SJSA1 (cell line): ENCODE results near the gene TRPT1. TPM values are rescaled to one million over a fixed set of nuclear protein-coding genes. Genes with fewer than 3 reads are reported as not detected.
A peak's percentile ranks its signal among the peaks of the same experiment; 100 is the strongest.

Experiments
- DNase-seq, 2 experiments: peaks; one replicate each; pipeline ENCODE4 v3.0.0-alpha.2; 2015 to 2020; ENCODE audit warnings: low spot score in 2 of 2, low read depth in 1 of 2
- H3K27ac ChIP-seq: fragments of 250-450 bp; sonication (Bioruptor Pico); 2 replicates; pipeline ENCODE4 v1.5.1; 2020; ENCODE audit warnings: mild to moderate bottlenecking, moderate library complexity
- H3K27me3 ChIP-seq: fragments of 250-450 bp; sonication (Bioruptor Pico); replicated peaks from 2 replicates; pipeline ENCODE4 v1.5.1; 2020; ENCODE audit warnings: mild to moderate bottlenecking, moderate library complexity
- H3K36me3 ChIP-seq: fragments of 250-450 bp; sonication (Bioruptor Pico); 2 replicates; pipeline ENCODE4 v1.5.1; 2020; ENCODE audit warnings: mild to moderate bottlenecking
- H3K4me1 ChIP-seq: fragments of 250-450 bp; sonication (Bioruptor Pico); replicated peaks from 2 replicates; pipeline ENCODE4 v1.6.1; 2021; ENCODE audit warnings: mild to moderate bottlenecking
- H3K4me3 ChIP-seq: fragments of 250-450 bp; sonication (Bioruptor Pico); 2 replicates; pipeline ENCODE4 v1.5.1; 2020; ENCODE audit warnings: mild to moderate bottlenecking
- H3K9me3 ChIP-seq: fragments of 250-450 bp; sonication (Bioruptor Pico); replicated peaks from 2 replicates; pipeline ENCODE4 v1.5.1; 2020; ENCODE audit warnings: mild to moderate bottlenecking
- total RNA-seq: library from RNA; depleted of rRNA; stranded (reverse); fragments of >200 nt; shearing (Covaris generic); gene quantifications from 2 replicates; pipeline ENCODE4 v1.2.3, GENCODE V29; 2014; rRNA removed

TRPT1 gene
- total RNA-seq, 1 experiment from 2014 or later = 50.2 TPM

DNA sequence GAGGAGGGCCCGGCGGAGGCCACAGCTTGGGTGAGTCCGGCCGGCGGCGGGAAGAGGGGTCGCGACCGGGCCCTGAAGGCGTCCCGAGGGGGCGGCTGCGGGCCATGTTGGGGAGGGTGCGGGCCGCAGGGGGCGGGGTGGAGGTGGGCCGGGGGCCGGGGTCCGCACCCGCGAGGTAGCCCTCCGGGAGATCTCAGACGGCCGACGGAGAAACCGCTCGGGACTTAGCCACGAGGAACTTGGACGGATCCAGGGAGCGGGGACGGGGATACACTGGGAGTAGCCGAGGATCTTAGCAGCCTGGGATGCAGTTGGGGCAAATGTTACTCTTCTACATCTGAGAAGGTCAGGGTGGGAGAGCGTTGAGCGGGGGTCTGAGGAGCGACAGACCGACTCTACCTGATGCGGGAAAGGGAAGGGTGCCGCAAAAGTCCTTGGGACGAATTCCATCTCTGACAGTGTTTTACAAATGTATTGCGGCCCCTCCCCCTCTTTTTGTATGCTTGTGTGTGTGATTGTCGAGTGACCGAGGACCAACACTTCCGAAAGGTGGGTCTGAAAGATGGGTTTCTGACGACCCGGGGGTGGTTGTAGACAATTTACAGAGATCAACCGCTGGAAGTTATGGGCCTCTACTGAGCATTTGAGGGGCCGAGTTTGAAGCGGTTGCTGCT, 39.4 kb downstream of the TRPT1 start:
- no peaks in the 10 kb centered on the region for H3K27me3 ChIP-seq
- H3K36me3 ChIP-seq = peaks cover under 1% of the 10 kb centered on the region
- H3K4me1 ChIP-seq = peaks cover 12% of the 10 kb centered on the region
- H3K9me3 ChIP-seq = no peaks in the 10 kb centered on the region
- peak in 1 of 2 experiments; percentile 54 for DNase-seq
- H3K27ac ChIP-seq = no peak overlapping the region
- no peak overlapping the region for H3K4me3 ChIP-seq

DNA sequence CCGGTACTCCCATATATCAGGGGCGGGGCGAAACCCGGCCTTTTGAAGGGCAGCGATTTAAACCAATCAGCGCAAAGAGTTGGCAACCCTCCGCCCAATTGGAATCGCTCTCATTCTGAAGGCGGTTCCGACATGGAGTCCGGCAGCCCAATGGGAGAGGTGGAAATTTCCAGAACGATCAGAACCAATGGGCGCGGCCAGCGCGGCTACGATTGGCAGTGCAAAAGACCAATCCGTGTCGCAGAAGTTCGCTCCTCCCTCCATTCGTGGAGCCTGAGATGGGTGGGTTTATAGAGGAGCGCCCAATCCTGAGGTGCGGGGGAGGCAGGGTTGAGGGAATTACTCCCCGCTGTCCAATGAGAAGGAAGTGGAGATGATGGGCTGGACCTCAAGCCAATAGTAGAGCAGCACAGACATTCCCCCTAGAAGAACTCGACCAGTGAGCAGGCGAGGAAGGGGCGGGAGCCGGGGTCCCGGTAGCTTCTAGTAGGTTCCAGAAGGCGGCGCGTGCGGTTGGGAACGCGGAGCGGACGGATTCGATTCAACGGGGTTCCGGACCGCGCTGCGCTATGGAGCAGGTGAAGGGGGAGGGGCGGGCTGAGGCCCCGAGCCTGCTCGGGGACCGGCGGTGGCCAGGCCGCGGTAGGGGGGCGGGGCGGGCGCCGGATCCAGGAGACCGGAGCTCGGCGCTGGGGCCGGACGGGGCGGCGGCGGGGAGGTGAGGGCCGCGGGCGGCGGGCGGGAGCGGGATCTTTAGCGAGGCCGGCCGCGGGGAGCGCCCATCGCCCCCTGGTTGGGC, 40.1 kb downstream of the TRPT1 start, which contains the start of gene STIP1:
Gene STIP1 (plus strand): TSS at position 479 of the 799 bp plus-strand sequence. CDS start 91 bp downstream, at position 570.
- peak; percentile 100 for DNase-seq
- Histone ChIP-seq H3K27me3 (no peaks in the 10 kb centered on the region), H3K4me1 (peaks cover 17% of the 10 kb centered on the region), H3K36me3 (no peaks in the 10 kb centered on the region; the same call in none of the 2 replicates), H3K9me3 (no peaks in the 10 kb centered on the region), H3K4me3 (peak within 1 kb of the TSS; percentile 64), H3K27ac (peak within 1 kb of the TSS; percentile 58)

DNA sequence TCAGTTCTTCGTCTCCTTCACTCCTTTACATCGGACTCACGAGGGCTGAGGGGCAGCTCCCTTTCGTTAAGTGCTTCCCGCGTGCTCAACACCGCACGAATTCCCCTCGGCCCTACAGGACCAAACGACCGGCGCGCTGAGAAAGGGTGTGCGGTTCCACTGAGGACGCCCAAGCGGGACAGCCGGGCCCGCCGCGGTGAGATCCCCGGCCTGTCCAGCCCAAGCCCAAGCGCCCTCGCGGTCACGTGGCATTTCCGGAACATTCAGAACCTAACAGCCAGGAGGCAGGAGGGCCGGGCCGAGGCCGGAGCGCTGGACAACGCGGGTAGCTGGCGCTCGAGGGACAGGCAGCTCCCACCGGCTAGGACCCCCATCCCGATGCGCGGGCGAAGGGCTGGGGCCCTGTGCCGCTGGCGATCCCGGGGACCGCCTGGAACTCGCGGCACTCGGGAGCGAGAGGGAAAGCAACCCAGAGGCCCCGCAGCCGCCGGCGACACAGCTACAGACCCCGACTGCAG, 40.8 kb downstream of the TRPT1 start:
- peak in 1 of 2 experiments; percentile 91 for DNase-seq
- H3K36me3 ChIP-seq = no peaks in the 10 kb centered on the region; the same call in none of the 2 replicates

DNA sequence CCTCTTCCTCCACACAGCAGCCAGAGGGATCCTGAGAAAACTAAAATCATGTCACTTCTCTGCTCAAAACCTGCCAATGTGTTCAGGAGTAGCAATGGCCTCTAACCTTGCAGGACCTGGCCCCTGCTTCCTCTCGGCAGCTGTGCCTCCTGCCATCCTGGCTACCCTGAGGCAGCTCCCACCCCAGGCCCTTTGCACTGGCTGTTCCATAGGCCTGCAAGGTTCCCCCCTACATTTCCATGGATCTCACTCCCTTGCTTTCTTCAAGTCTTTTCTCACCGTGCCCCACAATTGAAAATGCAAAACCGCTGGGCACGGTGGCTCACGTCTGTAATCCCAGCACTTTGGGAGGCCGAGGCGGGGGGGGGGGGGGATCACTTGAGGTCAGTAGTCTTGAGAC, 42.1 kb downstream of the TRPT1 start:
- H3K27me3 ChIP-seq = no peaks in the 10 kb centered on the region
- H3K9me3 ChIP-seq = no peaks in the 10 kb centered on the region
- H3K4me1 ChIP-seq = peaks cover 17% of the 10 kb centered on the region
- no peak overlapping the region for H3K4me3 ChIP-seq
- no peak overlapping the region for H3K27ac ChIP-seq
- DNase-seq = no peak
- no peaks in the 10 kb centered on the region; the same call in none of the 2 replicates for H3K36me3 ChIP-seq

More for the DNA sequence above, 40.8 kb downstream of the TRPT1 start:
- Histone ChIP-seq H3K9me3 (no peaks in the 10 kb centered on the region), H3K4me3 (peak overlapping the region; percentile 64), H3K27me3 (no peaks in the 10 kb centered on the region), H3K4me1 (peaks cover 17% of the 10 kb centered on the region), H3K27ac (peak overlapping the region; percentile 58)

DNA sequence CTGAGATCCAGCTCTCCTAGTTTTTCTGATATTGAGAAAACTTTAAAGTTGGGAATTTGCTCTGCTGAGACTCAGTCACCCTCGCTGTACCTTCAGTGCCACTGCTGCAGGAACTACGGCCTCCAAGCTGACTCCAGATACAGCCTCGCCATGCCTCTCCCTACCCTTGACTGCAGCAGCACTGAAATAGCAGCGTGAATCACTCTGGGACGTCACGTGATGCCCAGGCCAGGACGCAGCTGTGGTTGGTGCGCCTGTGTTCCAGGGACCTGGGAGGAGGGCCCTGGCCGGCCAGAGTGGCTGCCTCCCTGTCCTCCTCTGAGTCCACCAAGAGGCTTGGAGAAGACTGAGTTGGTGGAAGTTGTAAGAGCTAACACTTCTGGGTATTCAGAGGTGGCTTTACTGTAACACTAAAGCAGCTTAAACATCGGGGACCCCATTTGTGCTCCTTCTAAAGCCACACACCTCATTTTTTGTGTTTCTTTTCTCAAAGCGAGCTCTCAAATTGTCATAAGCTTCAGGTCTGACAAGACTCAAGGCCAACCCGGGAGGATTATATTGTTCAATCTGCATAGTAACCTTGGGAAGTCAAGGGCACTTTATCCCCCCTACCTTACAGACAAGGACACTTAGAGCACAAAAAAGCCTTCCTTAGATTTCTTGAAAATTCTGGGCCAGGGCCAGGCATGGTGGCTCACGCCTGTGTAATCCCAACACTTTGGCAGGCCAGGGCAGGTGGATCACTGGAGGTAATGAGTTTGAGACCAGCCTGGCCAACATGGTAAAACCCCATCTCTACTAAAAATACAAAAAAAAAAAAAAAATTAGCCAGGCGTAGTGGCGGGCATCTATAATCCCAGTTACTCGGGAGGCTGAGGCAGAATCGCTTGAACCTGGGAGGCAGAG, 44.2 kb downstream of the TRPT1 start:
- DNase-seq = peak; percentile 86 to 95
- Histone ChIP-seq H3K27ac (peak overlapping the region; percentile 29), H3K4me3 (no peak overlapping the region), H3K4me1 (peaks cover 17% of the 10 kb centered on the region), H3K27me3 (no peaks in the 10 kb centered on the region), H3K36me3 (no peaks in the 10 kb centered on the region; the same call in none of the 2 replicates), H3K9me3 (no peaks in the 10 kb centered on the region)

DNA sequence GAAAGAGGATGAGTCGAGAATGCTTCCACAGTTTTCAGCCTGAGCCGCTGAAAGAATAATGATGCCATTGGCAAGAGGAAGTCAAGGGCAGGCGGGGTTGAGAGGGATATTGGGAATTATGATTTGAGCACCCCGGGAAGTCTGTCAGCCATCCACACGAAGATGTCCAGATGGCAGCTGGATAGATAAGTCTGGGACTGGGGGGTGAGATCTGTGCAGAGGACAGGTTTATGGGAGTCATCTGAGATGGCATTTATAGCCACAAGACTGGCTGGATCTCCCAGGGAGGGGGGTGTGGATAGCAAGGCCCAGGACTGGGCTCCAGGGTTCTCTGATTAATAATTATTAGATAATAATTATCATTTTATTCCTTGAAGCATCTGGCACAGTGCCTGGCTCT, 45.1 kb downstream of the TRPT1 start:
- Histone ChIP-seq H3K9me3 (no peaks in the 10 kb centered on the region), H3K27ac (peak overlapping the region; percentile 29; the same call in 1 of the 2 replicates), H3K4me3 (no peak overlapping the region), H3K36me3 (no peaks in the 10 kb centered on the region; the same call in 1 of the 2 replicates), H3K27me3 (no peaks in the 10 kb centered on the region), H3K4me1 (peaks cover 17% of the 10 kb centered on the region)
- DNase-seq = no peak

DNA sequence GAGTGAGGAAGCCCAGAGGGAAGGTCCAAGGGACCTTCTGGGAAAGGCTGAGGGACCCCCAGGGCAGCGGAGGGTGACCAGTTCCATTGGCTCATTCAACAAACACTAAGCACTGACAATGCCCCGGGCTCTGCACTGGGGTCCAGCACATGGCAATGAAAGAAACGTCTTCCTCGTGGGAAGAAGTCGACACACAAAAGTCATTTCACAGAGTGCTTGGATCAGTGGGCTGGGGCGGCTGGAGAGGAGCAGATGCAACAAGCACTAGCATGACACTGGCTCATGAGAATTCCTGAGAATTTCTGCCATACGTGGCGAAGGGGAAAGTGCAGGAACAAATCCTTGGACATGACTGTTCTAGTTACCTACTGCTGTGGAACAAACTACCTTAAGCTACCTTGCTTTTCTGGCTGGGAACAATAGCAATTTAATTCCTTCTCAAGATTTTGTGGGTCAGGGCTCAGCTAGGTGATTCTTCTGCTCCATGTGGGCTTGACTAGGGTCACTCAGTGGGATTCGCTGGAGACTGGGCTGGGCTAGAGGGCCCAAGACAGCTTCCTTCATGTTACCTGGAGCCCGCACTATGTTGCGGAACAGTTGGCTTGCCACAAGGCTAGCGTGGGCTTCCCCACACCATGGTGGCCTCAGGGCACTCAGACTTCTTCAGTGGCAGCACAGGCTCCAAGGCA, 46.9 kb downstream of the TRPT1 start:
- Histone ChIP-seq H3K27ac (no peak overlapping the region), H3K4me1 (peaks cover 9% of the 10 kb centered on the region), H3K36me3 (no peaks in the 10 kb centered on the region; the same call in 1 of the 2 replicates), H3K9me3 (0 out of 2 replicates have a peak, but pooled peaks cover 1% of the 10 kb centered on the region), H3K27me3 (no peaks in the 10 kb centered on the region), H3K4me3 (no peak overlapping the region)
- no peak for DNase-seq

DNA sequence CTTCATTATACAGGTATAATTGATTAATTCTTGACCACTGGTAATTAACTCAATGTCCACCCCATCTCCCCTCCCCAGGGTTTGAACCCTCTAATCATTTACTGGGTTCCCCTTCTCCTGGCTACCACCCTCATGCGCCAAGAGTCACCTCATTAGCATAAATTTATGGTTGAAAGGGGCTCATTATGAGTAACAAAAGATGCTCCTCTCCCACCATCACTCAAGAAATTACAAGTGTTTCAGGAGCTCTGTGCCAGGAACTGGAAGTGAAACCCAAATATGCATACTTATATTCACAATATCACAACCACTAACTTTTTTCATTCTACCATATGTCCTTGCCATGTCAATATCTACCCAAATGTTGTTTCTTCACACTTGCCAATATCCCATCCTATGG, 47.8 kb downstream of the TRPT1 start:
- H3K36me3 ChIP-seq = no peaks in the 10 kb centered on the region; the same call in 1 of the 2 replicates
- H3K4me3 ChIP-seq = no peak overlapping the region

DNA sequence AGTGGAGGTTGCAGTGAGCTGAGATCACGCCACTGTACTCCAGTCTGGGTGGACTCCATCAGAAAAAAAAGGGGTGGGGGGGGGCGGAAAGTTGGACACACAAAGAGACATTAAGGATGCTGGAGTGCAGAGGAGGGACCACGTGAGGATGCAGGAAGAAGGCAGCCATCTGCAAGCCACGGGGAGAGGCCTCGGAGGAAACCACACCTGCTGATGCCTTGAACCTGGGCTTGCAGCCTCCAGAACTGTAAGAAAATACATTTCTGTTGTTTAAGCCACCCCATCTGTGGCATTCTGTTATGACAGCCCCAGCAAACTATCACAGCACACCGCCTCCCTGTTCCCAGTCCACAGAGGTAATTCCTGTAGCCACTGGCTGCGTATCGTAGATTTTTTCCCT, 49.2 kb downstream of the TRPT1 start:
- H3K27me3 ChIP-seq = no peaks in the 10 kb centered on the region
- H3K36me3 ChIP-seq = no peaks in the 10 kb centered on the region; the same call in 1 of the 2 replicates
- peaks cover 6% of the 10 kb centered on the region for H3K4me1 ChIP-seq
- peaks cover 8% of the 10 kb centered on the region; the same call in 1 of the 2 replicates for H3K9me3 ChIP-seq
- no peak overlapping the region for H3K4me3 ChIP-seq
- no peak for DNase-seq
- H3K27ac ChIP-seq = no peak overlapping the region

More for the DNA sequence above, 47.8 kb downstream of the TRPT1 start:
- Histone ChIP-seq H3K27me3 (no peaks in the 10 kb centered on the region), H3K4me1 (peaks cover 9% of the 10 kb centered on the region), H3K9me3 (peaks cover 8% of the 10 kb centered on the region; the same call in 1 of the 2 replicates), H3K27ac (no peak overlapping the region)
- no peak for DNase-seq

Other genes with a start within 250 kb of the TRPT1 start
- gene OTUB1, start 239.7 kb downstream of the TRPT1 start, total RNA-seq = 35.6 and 69.7 TPM in 2 replicates
- 0.18 TPM in 1 of 2 replicates, not detected in the other for gene FLRT1, start 190.3 kb downstream of the TRPT1 start, total RNA-seq
- 17.6 and 22.6 TPM in 2 replicates for gene MACROD1, start 60.1 kb downstream of the TRPT1 start, total RNA-seq
- gene STIP1, start 40.0 kb downstream of the TRPT1 start, total RNA-seq = 402 and 488 TPM in 2 replicates
- gene FERMT3, start 19.5 kb downstream of the TRPT1 start, total RNA-seq = 0.84 TPM in 1 of 2 replicates, not detected in the other
- 81.5 and 152 TPM in 2 replicates for gene NUDT22, start 88 bp upstream of the TRPT1 start, total RNA-seq
- gene DNAJC4, start 4.4 kb upstream of the TRPT1 start, total RNA-seq = 2.7 and 11.9 TPM in 2 replicates
- 13.0 and 17.2 TPM in 2 replicates for gene VEGFB, start 8.4 kb upstream of the TRPT1 start, total RNA-seq
- 73.4 and 228 TPM in 2 replicates for gene FKBP2, start 14.9 kb upstream of the TRPT1 start, total RNA-seq
- 467 and 505 TPM in 2 replicates for gene PPP1R14B, start 20.8 kb upstream of the TRPT1 start, total RNA-seq
- 34.3 and 51.5 TPM in 2 replicates for gene PLCB3, start 25.3 kb upstream of the TRPT1 start, total RNA-seq
- 154 and 158 TPM in 2 replicates for gene BAD, start 58.5 kb upstream of the TRPT1 start, total RNA-seq
- gene GPR137, start 59.7 kb upstream of the TRPT1 start, total RNA-seq = 25.4 and 46.6 TPM in 2 replicates
- gene KCNK4, start 65.1 kb upstream of the TRPT1 start, total RNA-seq = 0.31 TPM in 1 of 2 replicates, not detected in the other
- gene CATSPERZ, start 74.2 kb upstream of the TRPT1 start, total RNA-seq = not detected in 2 replicates
- gene ESRRA, start 79.3 kb upstream of the TRPT1 start, total RNA-seq = 50.7 and 51.1 TPM in 2 replicates
- 506 and 974 TPM in 2 replicates for gene TRMT112, start 91.4 kb upstream of the TRPT1 start, total RNA-seq
- 205 and 232 TPM in 2 replicates for gene PRDX5, start 91.9 kb upstream of the TRPT1 start, total RNA-seq
- 2.2 and 5.3 TPM in 2 replicates for gene CCDC88B, start 114.0 kb upstream of the TRPT1 start, total RNA-seq
- 81.8 and 84.1 TPM in 2 replicates for gene RPS6KA4, start 133.0 kb upstream of the TRPT1 start, total RNA-seq